ENCODE data around the gene CLMP. TPM values are rescaled to one million over a fixed set of nuclear protein-coding genes. Genes with fewer than 3 reads are reported as not detected.
A peak's percentile ranks its signal among the peaks of the same experiment; 100 is the strongest.

CLMP gene
- polyA plus RNA-seq, 1 donor (not counting 4 experiments of a cell fraction or from before 2014, with no cell fraction given): 2.7 TPM

DNA sequence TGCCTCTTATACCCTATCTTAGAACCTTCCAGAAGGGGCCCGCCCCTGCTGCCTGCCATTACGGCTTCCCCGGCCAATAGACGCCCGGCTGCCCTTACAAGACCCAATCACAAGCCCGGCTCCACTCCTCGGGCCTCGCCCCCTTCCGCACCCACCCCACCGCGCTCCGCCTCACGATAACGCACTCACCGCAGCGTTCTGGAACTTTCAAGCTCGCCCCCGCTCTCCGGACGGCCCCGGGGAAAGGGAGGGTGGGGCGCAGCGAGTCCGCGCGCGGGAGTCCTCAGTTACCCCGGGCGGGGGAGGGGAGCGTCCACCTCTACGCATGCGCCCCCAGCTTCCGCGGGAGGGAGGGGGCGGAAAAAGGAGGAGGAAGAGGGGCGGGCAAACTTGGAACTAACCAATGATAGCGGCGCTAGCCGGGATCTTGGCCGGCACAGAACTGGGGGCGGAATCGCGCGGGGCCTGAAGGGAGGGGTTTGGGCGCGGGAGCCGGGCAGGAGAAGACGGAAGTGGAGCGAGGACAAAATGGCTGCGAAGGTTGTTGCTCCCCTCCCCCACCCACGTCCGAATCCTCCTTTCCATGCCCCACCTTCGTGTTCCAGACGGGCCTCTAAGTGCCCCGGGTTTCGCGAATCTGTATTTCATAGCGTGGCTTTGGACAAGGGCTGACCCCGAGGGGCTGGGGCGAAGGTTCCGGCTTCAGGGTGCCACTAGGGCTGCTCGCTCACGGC lies 132.7 kb downstream of the CLMP start:
- H3K9me1 ChIP-seq (ENCODE audit: control insufficient read depth, extremely low read depth, insufficient read depth, low read length): no peaks in the 10 kb centered on the region
- TF ChIP-seq EZH2 (IDR thresholded peaks at IDR 0.05; ENCODE audit: low read length): no peak
- TF ChIP-seq, protein P1, sequence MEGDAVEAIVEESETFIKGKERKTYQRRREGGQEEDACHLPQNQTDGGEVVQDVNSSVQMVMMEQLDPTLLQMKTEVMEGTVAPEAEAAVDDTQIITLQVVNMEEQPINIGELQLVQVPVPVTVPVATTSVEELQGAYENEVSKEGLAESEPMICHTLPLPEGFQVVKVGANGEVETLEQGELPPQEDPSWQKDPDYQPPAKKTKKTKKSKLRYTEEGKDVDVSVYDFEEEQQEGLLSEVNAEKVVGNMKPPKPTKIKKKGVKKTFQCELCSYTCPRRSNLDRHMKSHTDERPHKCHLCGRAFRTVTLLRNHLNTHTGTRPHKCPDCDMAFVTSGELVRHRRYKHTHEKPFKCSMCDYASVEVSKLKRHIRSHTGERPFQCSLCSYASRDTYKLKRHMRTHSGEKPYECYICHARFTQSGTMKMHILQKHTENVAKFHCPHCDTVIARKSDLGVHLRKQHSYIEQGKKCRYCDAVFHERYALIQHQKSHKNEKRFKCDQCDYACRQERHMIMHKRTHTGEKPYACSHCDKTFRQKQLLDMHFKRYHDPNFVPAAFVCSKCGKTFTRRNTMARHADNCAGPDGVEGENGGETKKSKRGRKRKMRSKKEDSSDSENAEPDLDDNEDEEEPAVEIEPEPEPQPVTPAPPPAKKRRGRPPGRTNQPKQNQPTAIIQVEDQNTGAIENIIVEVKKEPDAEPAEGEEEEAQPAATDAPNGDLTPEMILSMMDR (optimal IDR thresholded peaks at IDR 0.05 in 1 of 3, IDR thresholded peaks at IDR 0.05 in 1 of 3, conservative IDR thresholded peaks at IDR 0.05 in 1 of 3; ENCODE audit: extremely low read depth in 1 of 3, insufficient read depth in 2 of 3, low read length in 3 of 3): peak in 1 of 3 experiments; percentile 2
- no peaks in the 10 kb centered on the region for H3K9me3 ChIP-seq (ENCODE audit: control insufficient read depth, low read depth, low read length)
- peak overlapping the region; percentile 96 for H3K4me2 ChIP-seq (ENCODE audit: control insufficient read depth, extremely low read depth, insufficient read depth, low read depth, low read length)
- peak overlapping the region; percentile 99 for H3K27ac ChIP-seq (ENCODE audit: control insufficient read depth, insufficient read depth, low read length)
- FAIRE-seq: no peak
- H3K27me3 ChIP-seq (ENCODE audit: control insufficient read depth, extremely low read depth, insufficient read depth, low read length): no peaks in the 10 kb centered on the region
- peaks cover 23 to 40% of the 10 kb centered on the region in 2 experiments for H3K36me3 ChIP-seq (ENCODE audit: control insufficient read depth in 2 of 2, extremely low read depth in 1 of 2, insufficient read depth in 2 of 2, low read length in 2 of 2)
- dilution Hi-C loops (cut with MboI; ENCODE audit: extremely low pct_ligation_motif_present, low sequenced_read_pairs): no loop called here
- peak overlapping the region; percentile 95 for H2AFZ ChIP-seq (ENCODE audit: control insufficient read depth, low read length)
- H3K79me2 ChIP-seq (ENCODE audit: control insufficient read depth, insufficient read depth, low read length): peaks cover 56% of the 10 kb centered on the region
- peaks cover 36% of the 10 kb centered on the region for H4K20me1 ChIP-seq (ENCODE audit: control insufficient read depth, extremely low read depth, insufficient read depth, low read length)
- H3K4me3 ChIP-seq (ENCODE audit: control insufficient read depth in 2 of 3, extremely low read depth in 1 of 3, insufficient read depth in 2 of 3, low read depth in 1 of 3, low read length in 3 of 3): peak overlapping the region; percentile 98 to 100 (median 99)
- DNase-seq (ENCODE audit: low read depth, low spot score): no peak
- H3K4me1 ChIP-seq (ENCODE audit: control insufficient read depth, extremely low read depth, insufficient read depth, low read length): peaks cover 29% of the 10 kb centered on the region
- H3K9ac ChIP-seq (ENCODE audit: control insufficient read depth, extremely low read depth, insufficient read depth, low read length): peak overlapping the region; percentile 100

DNA sequence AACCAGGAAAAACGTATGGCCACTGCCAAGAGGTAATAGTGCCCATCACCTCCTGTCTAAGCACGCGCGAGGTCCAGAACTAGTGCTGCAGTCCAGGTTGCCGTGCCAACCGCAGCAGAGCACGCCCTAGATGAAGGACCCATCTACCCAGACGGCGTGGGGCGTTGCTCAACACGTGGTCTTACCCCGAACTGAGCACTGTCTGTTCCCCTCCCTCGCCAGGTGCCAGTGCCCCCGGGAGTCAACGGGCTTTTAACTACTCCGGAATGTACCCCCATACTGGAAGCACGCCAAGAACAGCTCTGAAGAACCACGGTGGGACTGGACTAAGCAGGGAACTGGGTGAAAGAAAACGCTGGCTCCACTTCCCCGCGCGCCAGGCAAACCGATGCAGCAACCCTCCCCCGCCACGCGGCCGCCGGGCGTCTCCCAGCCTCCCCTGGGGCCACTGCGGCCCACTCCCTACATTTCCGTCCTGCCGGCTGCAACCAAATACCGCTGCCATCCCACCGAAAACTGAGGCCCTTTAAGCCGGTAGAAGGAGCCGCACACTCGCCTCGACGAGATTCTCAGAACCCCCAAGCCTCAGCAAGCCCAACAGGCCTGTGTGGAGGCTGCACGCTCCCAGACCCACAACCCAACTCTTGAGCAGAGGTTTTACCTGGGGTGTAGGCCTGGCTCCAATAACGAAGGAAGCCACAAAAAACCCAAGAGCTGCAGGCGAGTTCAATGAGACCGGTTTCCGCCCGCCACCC lies 133.5 kb downstream of the CLMP start, which contains the start of gene HSPA8:
HSPA8 (minus strand) TSS at position 734 of the 755 bp plus-strand sequence. CDS start 812 bp downstream, outside the sequence.
- peak within 1 kb of the TSS; percentile 95 for H2AFZ ChIP-seq (ENCODE audit: control insufficient read depth, low read length)
- peaks cover 29% of the 10 kb centered on the region for H3K4me1 ChIP-seq (ENCODE audit: control insufficient read depth, extremely low read depth, insufficient read depth, low read length)
- H3K27ac ChIP-seq (ENCODE audit: control insufficient read depth, insufficient read depth, low read length): peak within 1 kb of the TSS; percentile 99
- peak within 1 kb of the TSS; percentile 96 for H3K4me2 ChIP-seq (ENCODE audit: control insufficient read depth, extremely low read depth, insufficient read depth, low read depth, low read length)
- H3K9me3 ChIP-seq (ENCODE audit: control insufficient read depth, low read depth, low read length): no peaks in the 10 kb centered on the region
- peaks cover 31 to 47% of the 10 kb centered on the region in 2 experiments for H3K36me3 ChIP-seq (ENCODE audit: control insufficient read depth in 2 of 2, extremely low read depth in 1 of 2, insufficient read depth in 2 of 2, low read length in 2 of 2)
- FAIRE-seq (no peak), DNase-seq (ENCODE audit: low read depth, low spot score) (peak; percentile 94)
- dilution Hi-C loops (cut with MboI; ENCODE audit: extremely low pct_ligation_motif_present, low sequenced_read_pairs): no loop called here
- H3K9ac ChIP-seq (ENCODE audit: control insufficient read depth, extremely low read depth, insufficient read depth, low read length): peak within 1 kb of the TSS; percentile 100
- H3K79me2 ChIP-seq (ENCODE audit: control insufficient read depth, insufficient read depth, low read length): peaks cover 56% of the 10 kb centered on the region
- TF ChIP-seq EZH2 (IDR thresholded peaks at IDR 0.05; ENCODE audit: low read length): no peak
- TF ChIP-seq, protein P1 (optimal IDR thresholded peaks at IDR 0.05 in 1 of 3, IDR thresholded peaks at IDR 0.05 in 1 of 3, conservative IDR thresholded peaks at IDR 0.05 in 1 of 3; ENCODE audit: extremely low read depth in 1 of 3, insufficient read depth in 2 of 3, low read length in 3 of 3): no peak
- peaks cover 39% of the 10 kb centered on the region for H4K20me1 ChIP-seq (ENCODE audit: control insufficient read depth, extremely low read depth, insufficient read depth, low read length)
- no peaks in the 10 kb centered on the region for H3K27me3 ChIP-seq (ENCODE audit: control insufficient read depth, extremely low read depth, insufficient read depth, low read length)
- H3K4me3 ChIP-seq (ENCODE audit: control insufficient read depth in 2 of 3, extremely low read depth in 1 of 3, insufficient read depth in 2 of 3, low read depth in 1 of 3, low read length in 3 of 3): peak within 1 kb of the TSS; percentile 98 to 100 (median 99)
- H3K9me1 ChIP-seq (ENCODE audit: control insufficient read depth, extremely low read depth, insufficient read depth, low read length): no peaks in the 10 kb centered on the region

All from keratinocyte (primary cell).